GM12878 (cell line): Measurements from ENCODE around the gene SLC30A4. TPM values are rescaled to one million over a fixed set of nuclear protein-coding genes. Genes with fewer than 3 reads are reported as not detected.

Source experiments
- ATAC-seq: fragments of 200-7000 bp; cut with Tn5 transposase; 3 replicates; pipeline ENCODE4 v1.9.1; 2020; ENCODE audit warnings: mild to moderate bottlenecking, moderate library complexity
- BruUV-seq: library from RNA; stranded (reverse); fragments of 400-500 nt; replicated peaks from 2 replicates; lab custom pipeline; 2021; lab: Mats Ljungman, UMichigan
- CTCF ChIA-PET: fragments of 300-600 bp; sonication (Branson Sonifier 250); formaldehyde crosslinking; extraction: SDS; loops from one replicate; lab custom pipeline; 2021; ENCODE audit warnings: inconsistent platforms; lab: Yijun Ruan, JAX
- POLR2A ChIA-PET: fragments of 350-600 bp; formaldehyde crosslinking; extraction: SDS; loops from one replicate; lab custom pipeline; 2021; ENCODE audit warnings: inconsistent platforms; lab: Charles Lee
- RAD21 ChIA-PET: fragments of 300-600 bp; sonication (Branson Sonifier 250); formaldehyde crosslinking; loops from one replicate; lab custom pipeline; 2023; ENCODE audit warnings: antibody characterized with exemption; ENCODE audit not compliant: unreplicated experiment; lab: Charles Lee
- SMC1A ChIA-PET: fragments of 300-600 bp; sonication (Branson Sonifier 250); formaldehyde crosslinking; loops from one replicate; lab custom pipeline; 2023; ENCODE audit not compliant: unreplicated experiment, uncharacterized antibody; lab: Charles Lee
- DNase-seq: peaks from one replicate; pipeline ENCODE4 v3.0.0-alpha.2; 2011; ENCODE audit warnings: low read depth, low spot score
- FAIRE-seq: peaks from 3 replicates; lab custom pipeline; 2011; peaks lifted over from hg19 to GRCh38; lab: Jason Lieb, UNC
- H2AFZ ChIP-seq: 2 replicates; pipeline ENCODE4 v1.6.0; 2011; ENCODE audit warnings: low read depth, low read length, control low read depth; ENCODE audit not compliant: control insufficient read depth
- H3K27ac ChIP-seq: 2 replicates; pipeline ENCODE4 v1.5.1; 2011; ENCODE audit warnings: control low read depth; ENCODE audit not compliant: control insufficient read depth, insufficient read depth
- H3K27me3 ChIP-seq, 2 experiments: replicated peaks in 1 of 2; 2 replicates each; pipeline versions ENCODE4 v1.6.0 to v1.6.1; 2011; ENCODE audit warnings: low read length in 1 of 2; ENCODE audit not compliant: control insufficient read depth in 2 of 2, insufficient read depth in 2 of 2
- H3K36me3 ChIP-seq, 2 experiments: 2 replicates each; pipeline ENCODE4 v1.5.1; 2011; ENCODE audit warnings: low read length in 1 of 2; ENCODE audit not compliant: control insufficient read depth in 2 of 2, insufficient read depth in 2 of 2
- H3K4me1 ChIP-seq: 2 replicates; pipeline ENCODE4 v1.6.1; 2011; ENCODE audit warnings: mild to moderate bottlenecking, low read length, moderate library complexity, mixed read lengths; ENCODE audit not compliant: control insufficient read depth, insufficient read depth
- H3K4me2 ChIP-seq: 2 replicates; pipeline ENCODE4 v1.6.0; 2011; ENCODE audit warnings: control low read depth; ENCODE audit not compliant: control insufficient read depth, insufficient read depth
- H3K4me3 ChIP-seq: fragments of 200-600 bp; sonication (generic); 2 replicates; pipeline ENCODE4 v1.5.1; 2016
- H3K79me2 ChIP-seq: 2 replicates; pipeline ENCODE4 v1.6.0; 2011; ENCODE audit warnings: low read length; ENCODE audit not compliant: control insufficient read depth, insufficient read depth
- H3K9ac ChIP-seq: 2 replicates; pipeline ENCODE4 v1.8.0; 2011; ENCODE audit warnings: low read length, control low read depth, mixed read lengths; ENCODE audit not compliant: control insufficient read depth, insufficient read depth
- H3K9me3 ChIP-seq: replicated peaks from 3 replicates; pipeline ENCODE4 v1.5.1; 2011; ENCODE audit warnings: mild to moderate bottlenecking, low read length; ENCODE audit not compliant: control insufficient read depth, insufficient read depth
- H4K20me1 ChIP-seq: 2 replicates; pipeline ENCODE4 v1.6.0; 2011; ENCODE audit not compliant: control insufficient read depth, insufficient read depth
- CBX5 ChIP-seq: sonication (generic); IDR thresholded peaks from 2 replicates; pipeline ENCODE4 v1.6.1; 2016; ENCODE audit warnings: low read depth, moderate library complexity, mild to moderate bottlenecking, inconsistent platforms
- CEBPB ChIP-seq, 2 experiments: fragments of 150-350 bp in 1 of 2; IDR thresholded peaks; 2 replicates each; pipeline ENCODE4 v1.6.1; 2012 to 2014; ENCODE audit warnings: low read depth in 2 of 2, low read length in 2 of 2, borderline replicate concordance in 1 of 2, inconsistent platforms in 1 of 2
- GABPA ChIP-seq: IDR thresholded peaks from 2 replicates; pipeline ENCODE4 v1.6.1; 2014; ENCODE audit warnings: antibody characterized with exemption, low read depth, mild to moderate bottlenecking, inconsistent platforms
- IKZF2 ChIP-seq, 2 experiments: fragments of 450-650 bp; IDR thresholded peaks; 2 replicates each; pipeline ENCODE4 v1.6.1; 2017; ENCODE audit warnings: mild to moderate bottlenecking in 2 of 2, moderate library complexity in 2 of 2
- IRF3 ChIP-seq: fragments of 450-650 bp; IDR thresholded peaks from 2 replicates; pipeline ENCODE4 v1.6.1; 2014; ENCODE audit warnings: mild to moderate bottlenecking
- IRF5 ChIP-seq: fragments of 450-650 bp; IDR thresholded peaks from 2 replicates; pipeline ENCODE4 v1.6.1; 2017; ENCODE audit warnings: borderline replicate concordance
- NFXL1 ChIP-seq: fragments of 450-650 bp; IDR thresholded peaks from 2 replicates; pipeline ENCODE4 v1.6.1; 2017; ENCODE audit warnings: antibody characterized with exemption, mild to moderate bottlenecking, borderline replicate concordance
- PKNOX1 ChIP-seq: fragments of 450-650 bp; IDR thresholded peaks from 2 replicates; pipeline ENCODE4 v1.6.1; 2016; ENCODE audit warnings: mild to moderate bottlenecking
- RBBP5 ChIP-seq: fragments of 200-600 bp; sonication (generic); conservative IDR thresholded peaks from 2 replicates; pipeline ENCODE4 v1.6.1; 2016
- SIN3A ChIP-seq: IDR thresholded peaks from 2 replicates; pipeline ENCODE4 v1.6.1; 2012; ENCODE audit warnings: low read depth, low read length, improper control_type of control experiment
- STAT1 ChIP-seq: fragments of 450-650 bp; conservative IDR thresholded peaks from 2 replicates; pipeline ENCODE4 v1.6.1; 2014; ENCODE audit warnings: antibody characterized with exemption, mild to moderate bottlenecking
- USF2 ChIP-seq: IDR thresholded peaks from 2 replicates; pipeline ENCODE4 v1.6.1; 2011; ENCODE audit warnings: low read depth, low read length, improper control_type of control experiment, borderline replicate concordance
- ZBED1 ChIP-seq: IDR thresholded peaks from 2 replicates; pipeline ENCODE4 v1.6.1; 2016; ENCODE audit warnings: borderline replicate concordance
- ZBTB33 ChIP-seq: fragments of 450-650 bp; IDR thresholded peaks from 2 replicates; pipeline ENCODE4 v1.6.1; 2017; ENCODE audit warnings: mild to moderate bottlenecking
- WGBS: methylation state at CpG from one replicate; pipeline ENCODE4 v1.1.6; 2016; ENCODE audit warnings: low lambda C conversion rate; ENCODE audit not compliant: insufficient replicate concordance, insufficient coverage; ENCODE audit errors: missing lambda C conversion rate; 5-methylcytosine and 5-hydroxymethylcytosine counted together
- in situ Hi-C: fragments of 300-500 bp; cut with MboI; formaldehyde crosslinking; loops from 9 replicates; pipeline ENCODE4 v1.14.3; 2018; ENCODE audit warnings: mixed read lengths
- intact Hi-C: fragments of 100-400 bp; cut with micrococcal nuclease; formaldehyde crosslinking; loops from one replicate; pipeline ENCODE4 v1.14.2; 2022; ENCODE audit not compliant: unreplicated experiment
- polyA plus RNA-seq, 11 experiments: library from polyadenylated mRNA; depleted of rRNA in 4 of 11; unstranded in 6 of 11; stranded (reverse) in 5 of 11; fragments of >200 nt; fragmentation: Nextera tagmentation in 4 of 11; fragmentation: Illumina TruSeq in 1 of 11; extraction: Ambion mirVana in 4 of 11; extraction: Trizol in 1 of 11; gene quantifications; 1 replicate in 1 of 11; 2 replicates in 10 of 11; pipeline versions ENCODE4 v1.2.1 to v1.2.3, GENCODE V29; 2011 to 2016; ENCODE audit warnings: inconsistent platforms in 2 of 11, missing spikeins in 2 of 11, low read depth in 1 of 11
- total RNA-seq, 4 experiments: library from RNA; depleted of rRNA in 3 of 4; stranded (reverse); fragments of >200 nt in 3 of 4; fragmentation: Illumina TruSeq in 1 of 4; extraction: Trizol in 1 of 4; gene quantifications; 2 replicates each; pipeline versions ENCODE4 v1.2.1 to v1.2.3, GENCODE V29; 2013 to 2021

Gene SLC30A4
- total and polyA plus RNA-seq, 10 of the 15 experiments (the other 5 are each of a cell fraction or from before 2014, with no cell fraction given): 0.05 to 0.31 (median 0.20) TPM

- TF ChIP-seq IRF3: no peak
Observed at GRCh38 chr15:45454814-45455213, 67.7 kb downstream of the SLC30A4 start (continued).

- no peak for DNase-seq
- ChIA-PET SMC1A (interaction anchor here (0.7 to 1.5 kb wide), 3 partner anchors 13 to 333 kb away, joined by 3 to 6 read pairs (median 3); no protein-coding TSS in a partner anchor), POLR2A (interaction anchor here (0.5 kb wide), 1 partner anchor 44 kb away, joined by 3 read pairs; no protein-coding TSS in a partner anchor), RAD21 (no interaction called here), CTCF (interaction anchor here (0.7 to 2.6 kb wide), 4 partner anchors 13 to 162 kb away, joined by 3 to 9 read pairs (median 5); no protein-coding TSS in a partner anchor)
- intact Hi-C loops: loop anchor here (10.0 kb wide), 1 partner anchor 46 kb away; a partner anchor contains a TSS
- Histone ChIP-seq H3K4me2 (no peak overlapping the region), H3K4me3 (no peak overlapping the region), H2AFZ (no peak overlapping the region), H3K36me3 (no peaks in the 10 kb centered on the region), H3K9ac (no peak overlapping the region), H4K20me1 (no peaks in the 10 kb centered on the region), H3K9me3 (no peaks in the 10 kb centered on the region; the same call in 2 of the 3 replicates), H3K4me1 (peaks cover 15% of the 10 kb centered on the region), H3K27me3 (no peaks in the 10 kb centered on the region), H3K79me2 (no peaks in the 10 kb centered on the region), H3K27ac (no peak overlapping the region)
- no TSS peak for BruUV-seq
- no peak for ATAC-seq
- FAIRE-seq: no peak
- TF ChIP-seq GABPA: no peak
- TF ChIP-seq IKZF2 (IDR thresholded peaks at IDR 0.05): no peak
- TF ChIP-seq STAT1: no peak
- no peak for TF ChIP-seq USF2
- no peak for TF ChIP-seq RBBP5
- TF ChIP-seq PKNOX1: no peak
- TF ChIP-seq CBX5: no peak
- TF ChIP-seq IRF5: no peak
- no peak for TF ChIP-seq ZBED1
- no peak for TF ChIP-seq NFXL1
- TF ChIP-seq SIN3A: no peak
- TF ChIP-seq CEBPB (IDR thresholded peaks at IDR 0.05; ENCODE audit: borderline replicate concordance in 1 of 2, low read depth in 2 of 2, low read length in 2 of 2): no peak
- TF ChIP-seq ZBTB33: no peak
- 62% methylated on average over 6 of the region's 6 CpGs for WGBS
- in situ Hi-C loops: no loop called here
Observed at GRCh38 chr15:45451265-45451664, 71.3 kb downstream of the SLC30A4 start.
